Left renal cortex interstitium (tissue), 4 donors: Measurements from ENCODE around the gene CLCF1. TPM values are rescaled to one million over a fixed set of nuclear protein-coding genes. Genes with fewer than 3 reads are reported as not detected.

Source experiments
- DNase-seq, 4 donors: peaks; one replicate each; pipeline ENCODE4 v3.0.0-alpha.2; 2013; ENCODE audit warnings: low read depth in 4 of 4, low spot score in 2 of 4, missing footprints in 1 of 4
- polyA plus RNA-seq, 4 donors: library from polyadenylated mRNA; unstranded; fragments of 120-200 nt; gene quantifications; one replicate each; pipeline ENCODE4 v1.2.1, GENCODE V29; 2013; ENCODE audit not compliant: insufficient read length in 4 of 4

Gene CLCF1
- polyA plus RNA-seq: 1 to 10 TPM; 4.9 to 9.2 (median 5.8) TPM

- DNase-seq: no peak
Measured at GRCh38 chr11:67372993-67373647, at the start of gene CLCF1. CLCF1 (minus strand) TSS chr11:67373598; CDS start chr11:67373539, 59 bp downstream.

- DNase-seq: no peak
Measured at GRCh38 chr11:67422891-67423290, 49.5 kb upstream of the CLCF1 start.

GRCh38 chr11:67421430-67422031, 48.1 kb upstream of the CLCF1 start:
- no peak for DNase-seq

GRCh38 chr11:67420646-67421429, 47.4 kb upstream of the CLCF1 start:
- peak in 3 of 4 donors; percentile 80 to 87 (median 86) for DNase-seq

GRCh38 chr11:67420147-67420645, 46.8 kb upstream of the CLCF1 start:
- DNase-seq: no peak

GRCh38 chr11:67419325-67420049, 46.1 kb upstream of the CLCF1 start:
- no peak for DNase-seq

GRCh38 chr11:67418476-67419281, 45.3 kb upstream of the CLCF1 start:
- no peak for DNase-seq

- no peak for DNase-seq
Measured at GRCh38 chr11:67417425-67417824, 44.0 kb upstream of the CLCF1 start.

- DNase-seq: no peak
Measured at GRCh38 chr11:67416416-67417335, 43.3 kb upstream of the CLCF1 start.

GRCh38 chr11:67415501-67416304, 42.3 kb upstream of the CLCF1 start, which contains the start of gene CARNS1:
CARNS1 (plus strand) TSS chr11:67415678; CDS start chr11:67416200, 522 bp downstream.
- no peak for DNase-seq

- DNase-seq: no peak
Measured at GRCh38 chr11:67413266-67413849, 40.0 kb upstream of the CLCF1 start.

GRCh38 chr11:67412495-67413179, 39.2 kb upstream of the CLCF1 start:
- DNase-seq: no peak

- DNase-seq: no peak
Measured at GRCh38 chr11:67411785-67412152, 38.4 kb upstream of the CLCF1 start.

GRCh38 chr11:67410984-67411784, 37.8 kb upstream of the CLCF1 start:
- no peak for DNase-seq

GRCh38 chr11:67410369-67410831, 37.0 kb upstream of the CLCF1 start:
- no peak for DNase-seq

GRCh38 chr11:67409781-67410368, 36.5 kb upstream of the CLCF1 start:
- no peak for DNase-seq
